Measurements from ENCODE around the gene MAN1B1.

Gene MAN1B1

DNA sequence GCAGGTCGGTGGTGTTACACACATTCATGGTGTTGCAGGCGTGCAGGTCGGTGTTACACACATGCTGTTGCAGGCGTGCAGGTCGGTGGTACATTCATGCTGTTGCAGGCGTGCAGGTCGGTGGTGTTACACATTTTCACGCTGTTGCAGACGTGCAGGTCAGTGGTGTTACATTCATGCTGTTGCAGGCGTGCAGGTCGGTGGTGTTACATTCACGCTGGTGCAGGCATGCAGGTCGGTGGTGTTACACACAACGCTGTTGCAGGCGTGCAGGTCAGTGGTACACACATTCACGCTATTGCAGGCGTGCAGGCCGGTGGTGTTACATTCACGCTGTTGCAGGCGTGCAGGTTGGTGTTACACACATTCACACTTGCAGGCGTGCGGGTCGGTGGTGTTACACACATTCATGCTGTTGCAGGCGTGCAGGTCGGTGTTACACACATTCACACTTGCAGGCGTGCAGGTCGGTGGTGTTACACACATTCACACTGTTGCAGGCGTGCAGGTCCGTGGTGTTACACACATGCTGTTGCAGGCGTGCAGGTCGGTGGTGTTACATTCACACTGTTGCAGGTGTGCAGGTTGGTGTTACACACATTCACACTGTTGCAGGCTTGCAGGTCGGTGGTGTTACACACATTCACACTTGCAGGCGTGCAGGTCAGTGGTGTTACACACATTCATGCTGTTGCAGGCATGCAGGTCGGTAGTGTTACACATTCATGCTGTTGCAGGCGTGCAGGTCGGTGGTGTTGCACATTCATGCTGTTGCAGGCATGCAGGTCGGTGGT, 16.6 kb downstream of the MAN1B1 start:
- H3K4me3 ChIP-seq (ENCODE audit: low read depth, low read length): no peak overlapping the region
- DNase-seq (ENCODE audit: low read depth): no peak
- TF ChIP-seq CTCF (IDR thresholded peaks at IDR 0.05; ENCODE audit: control insufficient read depth, extremely low read depth, insufficient read depth): no peak

GRCh38 chr9:137105814-137106661, 19.3 kb downstream of the MAN1B1 start:
- DNase-seq (ENCODE audit: low read depth): no peak
- no peak overlapping the region for H3K4me3 ChIP-seq (ENCODE audit: low read depth, low read length)
- no peak for TF ChIP-seq CTCF (IDR thresholded peaks at IDR 0.05; ENCODE audit: control insufficient read depth, extremely low read depth, insufficient read depth)

- no peak overlapping the region for H3K4me3 ChIP-seq (ENCODE audit: low read depth, low read length)
- DNase-seq (ENCODE audit: low read depth): no peak
- no peak for TF ChIP-seq CTCF (IDR thresholded peaks at IDR 0.05; ENCODE audit: control insufficient read depth, extremely low read depth, insufficient read depth)
These were observed 20.0 kb downstream of the MAN1B1 start for GRCh38 chr9:137106662-137107250.

DNA sequence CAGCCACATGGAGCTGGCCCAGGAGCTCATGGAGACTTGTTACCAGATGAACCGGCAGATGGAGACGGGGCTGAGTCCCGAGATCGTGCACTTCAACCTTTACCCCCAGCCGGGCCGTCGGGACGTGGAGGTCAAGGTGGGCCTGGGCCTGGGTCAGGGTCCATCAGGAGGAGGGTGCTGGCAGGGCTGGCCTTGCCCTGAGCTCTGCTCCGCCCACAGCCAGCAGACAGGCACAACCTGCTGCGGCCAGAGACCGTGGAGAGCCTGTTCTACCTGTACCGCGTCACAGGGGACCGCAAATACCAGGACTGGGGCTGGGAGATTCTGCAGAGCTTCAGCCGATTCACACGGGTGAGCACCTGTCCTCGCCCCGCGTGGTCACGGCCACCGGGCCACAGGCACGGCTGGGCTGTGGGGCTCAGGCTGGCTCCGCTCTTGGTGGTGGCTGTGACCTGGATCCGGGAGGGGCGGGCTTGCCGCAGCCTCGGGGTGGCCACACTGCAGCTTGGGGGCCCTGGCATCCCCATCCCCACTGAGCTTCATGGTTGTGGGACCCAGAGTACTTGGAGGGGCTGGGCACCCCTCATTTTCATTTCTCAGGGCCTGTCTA, 20.6 kb downstream of the MAN1B1 start:
- no peak for TF ChIP-seq CTCF (IDR thresholded peaks at IDR 0.05; ENCODE audit: control insufficient read depth, extremely low read depth, insufficient read depth)
- no peak for DNase-seq (ENCODE audit: low read depth)

DNA sequence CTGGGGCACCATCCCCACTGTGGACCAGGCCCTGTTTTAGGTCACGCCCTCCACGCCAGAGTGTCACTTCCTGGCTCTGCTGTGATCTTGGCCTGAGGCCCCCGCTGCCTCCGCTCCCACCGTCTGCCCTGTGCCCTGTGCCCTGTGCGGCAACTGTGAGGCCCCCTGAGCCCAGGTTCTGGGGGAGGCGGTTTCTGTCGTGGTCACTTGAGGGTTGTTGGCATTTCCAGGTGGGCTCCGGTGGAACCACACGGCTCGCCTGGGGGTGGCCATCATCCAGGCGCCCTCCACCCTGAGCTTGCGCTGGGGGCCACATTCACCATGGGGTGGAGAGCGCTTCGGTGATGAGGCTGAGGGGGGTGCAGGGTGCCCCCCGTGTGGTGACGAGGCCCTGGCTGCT, 21.2 kb downstream of the MAN1B1 start:
- no peak for TF ChIP-seq CTCF (IDR thresholded peaks at IDR 0.05; ENCODE audit: control insufficient read depth, extremely low read depth, insufficient read depth)
- DNase-seq (ENCODE audit: low read depth): no peak
- no peak overlapping the region for H3K4me3 ChIP-seq (ENCODE audit: low read depth, low read length)

More for the DNA sequence above, 20.6 kb downstream of the MAN1B1 start:
- H3K4me3 ChIP-seq (ENCODE audit: low read depth, low read length): no peak overlapping the region

- no peak overlapping the region for H3K4me3 ChIP-seq (ENCODE audit: low read depth, low read length)
- no peak for DNase-seq (ENCODE audit: low read depth)
- no peak for TF ChIP-seq CTCF (IDR thresholded peaks at IDR 0.05; ENCODE audit: control insufficient read depth, extremely low read depth, insufficient read depth)
These were observed 21.9 kb downstream of the MAN1B1 start for GRCh38 chr9:137108608-137109249.
